SU-DHL-6 (cell line): Measurements from ENCODE around the gene PLCH1.
"Not testable (repeated sequence)": the region's sequence is repeated elsewhere in the genome, so short reads cannot be mapped to it uniquely, and the experiment has no call there.

Experiments used
- EZH2phosphoT487 ChIP-seq: fragments of 200-600 bp; sonication (generic), shearing (Covaris generic); conservative IDR thresholded peaks from 2 replicates; pipeline ENCODE4 v1.6.1; 2018; ENCODE audit warnings: mild to moderate bottlenecking, antibody characterized with exemption, low read length, moderate library complexity, mixed read lengths
- TF ChIP-seq, protein P1 (sequence below): fragments of 200-600 bp; sonication (generic); IDR thresholded peaks from one replicate; pipeline ENCODE4 v1.5.1; 2017; ENCODE audit warnings: antibody characterized with exemption, mild to moderate bottlenecking, low read length, moderate library complexity; ENCODE audit not compliant: insufficient read depth, poor library complexity, severe bottlenecking

DNA sequence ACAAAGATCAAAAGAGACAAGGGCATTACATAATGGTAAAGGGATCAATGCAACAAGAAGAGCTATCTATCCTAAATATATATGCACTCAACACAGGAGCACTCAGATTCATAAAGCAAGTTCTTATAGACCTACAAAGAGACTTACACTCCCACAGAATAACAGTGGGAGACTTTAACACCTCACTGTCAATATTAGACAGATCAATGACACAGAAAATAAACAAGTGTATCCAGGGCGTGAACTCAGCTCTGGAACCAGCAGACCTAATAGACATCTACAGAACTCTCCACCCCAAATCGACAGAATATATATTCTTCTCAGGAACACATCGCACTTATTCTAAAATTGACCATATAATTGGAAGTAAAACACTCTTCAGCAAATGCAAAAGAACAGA, 122.2 kb downstream of the PLCH1 start:
- TF ChIP-seq, protein P1, sequence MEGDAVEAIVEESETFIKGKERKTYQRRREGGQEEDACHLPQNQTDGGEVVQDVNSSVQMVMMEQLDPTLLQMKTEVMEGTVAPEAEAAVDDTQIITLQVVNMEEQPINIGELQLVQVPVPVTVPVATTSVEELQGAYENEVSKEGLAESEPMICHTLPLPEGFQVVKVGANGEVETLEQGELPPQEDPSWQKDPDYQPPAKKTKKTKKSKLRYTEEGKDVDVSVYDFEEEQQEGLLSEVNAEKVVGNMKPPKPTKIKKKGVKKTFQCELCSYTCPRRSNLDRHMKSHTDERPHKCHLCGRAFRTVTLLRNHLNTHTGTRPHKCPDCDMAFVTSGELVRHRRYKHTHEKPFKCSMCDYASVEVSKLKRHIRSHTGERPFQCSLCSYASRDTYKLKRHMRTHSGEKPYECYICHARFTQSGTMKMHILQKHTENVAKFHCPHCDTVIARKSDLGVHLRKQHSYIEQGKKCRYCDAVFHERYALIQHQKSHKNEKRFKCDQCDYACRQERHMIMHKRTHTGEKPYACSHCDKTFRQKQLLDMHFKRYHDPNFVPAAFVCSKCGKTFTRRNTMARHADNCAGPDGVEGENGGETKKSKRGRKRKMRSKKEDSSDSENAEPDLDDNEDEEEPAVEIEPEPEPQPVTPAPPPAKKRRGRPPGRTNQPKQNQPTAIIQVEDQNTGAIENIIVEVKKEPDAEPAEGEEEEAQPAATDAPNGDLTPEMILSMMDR = not testable (repeated sequence)
- not testable (repeated sequence) for TF ChIP-seq EZH2phosphoT487
